Activated T-helper 17 cell treated with anti-CD3 and anti-CD28 coated beads, Interleukin-2, amount 50 U/mL, for 72 hours (primary cell): ENCODE data around the gene SLC6A6. TPM values are rescaled to one million over a fixed set of nuclear protein-coding genes. Genes with fewer than 3 reads are reported as not detected.

Experiments
- ATAC-seq: fragments of 150-1000 bp; cut with Tn5 transposase; replicated peaks from 2 replicates; pipeline ENCODE4 v1.10.0; 2021; ENCODE audit warnings: mild to moderate bottlenecking, moderate library complexity
- H3K27ac Mint-ChIP-seq: one replicate; pipeline ENCODE4 v1.8.0; 2022; ENCODE audit warnings: mixed read lengths
- H3K27me3 Mint-ChIP-seq: one replicate; pipeline ENCODE4 v1.8.0; 2022; ENCODE audit warnings: mixed read lengths
- H3K36me3 Mint-ChIP-seq: one replicate; pipeline ENCODE4 v1.8.0; 2022; ENCODE audit warnings: low read depth, mild to moderate bottlenecking, mixed read lengths
- H3K4me1 Mint-ChIP-seq: one replicate; pipeline ENCODE4 v1.8.0; 2022; ENCODE audit warnings: mixed read lengths
- H3K4me3 Mint-ChIP-seq: one replicate; pipeline ENCODE4 v1.8.0; 2022; ENCODE audit warnings: mild to moderate bottlenecking, mixed read lengths
- H3K9me3 Mint-ChIP-seq: one replicate; pipeline ENCODE4 v1.8.0; 2022; ENCODE audit warnings: mixed read lengths
- total RNA-seq, 2 donors: library from RNA; stranded (reverse); gene quantifications; one replicate each; pipeline ENCODE4 v1.2.3, GENCODE V29; 2022

Gene SLC6A6
- total RNA-seq, 2 donors from 2014 or later = 80.1 to 219 TPM

GRCh38 chr3:14535616-14536015 is 133.2 kb downstream of the SLC6A6 start:
- H3K27ac Mint-ChIP-seq = no peak overlapping the region
- H3K36me3 Mint-ChIP-seq = no peaks in the 10 kb centered on the region
- no peaks in the 10 kb centered on the region for H3K27me3 Mint-ChIP-seq
- no peak for ATAC-seq
- H3K9me3 Mint-ChIP-seq = no peaks in the 10 kb centered on the region
- no peaks in the 10 kb centered on the region for H3K4me1 Mint-ChIP-seq
- no peak overlapping the region for H3K4me3 Mint-ChIP-seq

GRCh38 chr3:14536055-14536815 is 133.8 kb downstream of the SLC6A6 start:
- no peak for ATAC-seq

GRCh38 chr3:14536837-14537589 is 134.6 kb downstream of the SLC6A6 start:
- H3K4me3 Mint-ChIP-seq = no peak overlapping the region
- H3K36me3 Mint-ChIP-seq = no peaks in the 10 kb centered on the region
- H3K4me1 Mint-ChIP-seq = no peaks in the 10 kb centered on the region
- no peak for ATAC-seq
- no peak overlapping the region for H3K27ac Mint-ChIP-seq
- no peaks in the 10 kb centered on the region for H3K9me3 Mint-ChIP-seq
- H3K27me3 Mint-ChIP-seq = no peaks in the 10 kb centered on the region

More at GRCh38 chr3:14536055-14536815, 133.8 kb downstream of the SLC6A6 start:
- H3K36me3 Mint-ChIP-seq = no peaks in the 10 kb centered on the region
- no peaks in the 10 kb centered on the region for H3K27me3 Mint-ChIP-seq
- no peaks in the 10 kb centered on the region for H3K4me1 Mint-ChIP-seq
- no peaks in the 10 kb centered on the region for H3K9me3 Mint-ChIP-seq
- no peak overlapping the region for H3K4me3 Mint-ChIP-seq
- no peak overlapping the region for H3K27ac Mint-ChIP-seq

GRCh38 chr3:14537590-14538450 is 135.4 kb downstream of the SLC6A6 start:
- Mint-ChIP-seq H3K9me3 (no peaks in the 10 kb centered on the region), H3K4me1 (no peaks in the 10 kb centered on the region), H3K27me3 (no peaks in the 10 kb centered on the region), H3K36me3 (no peaks in the 10 kb centered on the region), H3K4me3 (no peak overlapping the region), H3K27ac (peak overlapping the region; percentile 7)
- ATAC-seq = no peak

- Mint-ChIP-seq H3K4me1 (no peaks in the 10 kb centered on the region), H3K36me3 (no peaks in the 10 kb centered on the region), H3K9me3 (no peaks in the 10 kb centered on the region), H3K4me3 (no peak overlapping the region), H3K27ac (peak overlapping the region; percentile 7), H3K27me3 (no peaks in the 10 kb centered on the region)
- no peak for ATAC-seq
Measured at GRCh38 chr3:14538451-14539088, 136.2 kb downstream of the SLC6A6 start.

Other genes starting within 250 kb of the SLC6A6 start
- 10 to 100 TPM; 31.9 to 39.7 TPM for gene XPC, start 224.0 kb upstream of the SLC6A6 start, total RNA-seq
- gene LSM3, start 223.8 kb upstream of the SLC6A6 start, total RNA-seq = 10 to 100 TPM; 15.6 to 20.6 TPM
- under 1 TPM in 1 of 2 donors, not detected in 1; 0.21 TPM for gene GRIP2, start 137.7 kb downstream of the SLC6A6 start, total RNA-seq
- 10 to 100 TPM; 17.7 to 27.6 TPM for gene CCDC174, start 249.2 kb downstream of the SLC6A6 start, total RNA-seq